NCI-H2081 (cell line): ENCODE results near the gene SHANK3.
"Not testable (repeated sequence)": the region's sequence is repeated elsewhere in the genome, so short reads cannot be mapped to it uniquely, and the experiment has no call there.

Experiments
- DNase-seq, 2 experiments: peaks; one replicate each; lab custom pipeline; 2025; lab: John Stamatoyannopoulos, UW

Gene SHANK3

GRCh38 chr22:50672471-50673230 is at the start of gene SHANK3:
SHANK3 (plus strand) TSS chr22:50672823.
- no peak for DNase-seq

GRCh38 chr22:50624347-50625130 is 48.1 kb upstream of the SHANK3 start:
- DNase-seq = no peak

GRCh38 chr22:50625131-50625567 is 47.5 kb upstream of the SHANK3 start:
- DNase-seq = no peak

DNA sequence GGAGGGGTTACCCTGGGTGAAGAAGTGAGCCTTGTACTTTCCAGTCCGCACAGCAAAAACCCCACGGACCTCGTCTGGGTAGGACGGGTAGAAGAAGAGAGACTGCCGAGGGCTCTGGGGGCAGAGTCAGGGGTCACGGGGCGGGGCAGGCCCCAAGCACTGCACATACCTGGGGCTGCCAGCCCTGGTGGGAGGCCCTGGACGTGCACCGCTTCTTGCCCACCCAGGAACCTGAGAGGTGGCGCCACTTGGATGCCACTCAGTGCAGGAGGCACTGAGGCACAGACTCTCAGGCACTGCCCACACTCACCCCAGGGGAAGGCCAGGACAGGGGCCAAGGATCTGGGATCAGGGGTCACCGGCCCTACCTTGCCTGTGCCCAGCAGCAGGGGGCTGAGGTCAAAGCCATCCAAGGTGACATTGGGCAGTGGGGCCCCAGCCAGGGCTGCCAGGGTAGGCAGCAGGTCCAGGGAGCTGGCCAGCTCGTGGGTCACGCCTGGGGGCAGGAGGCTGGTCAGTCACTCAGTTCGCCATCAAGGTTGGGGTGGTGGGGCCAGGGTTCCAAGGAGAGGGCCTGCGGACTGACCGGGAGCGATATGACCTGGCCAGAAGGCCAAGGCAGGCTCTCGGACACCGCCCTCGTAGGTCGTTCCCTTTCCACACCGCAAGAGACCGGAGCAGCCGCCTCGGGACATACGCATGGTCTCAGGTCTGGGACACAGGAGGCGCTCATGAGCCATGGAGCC is 46.9 kb upstream of the SHANK3 start:
- DNase-seq = no peak

GRCh38 chr22:50626314-50626849 is 46.2 kb upstream of the SHANK3 start:
- no peak for DNase-seq

DNA sequence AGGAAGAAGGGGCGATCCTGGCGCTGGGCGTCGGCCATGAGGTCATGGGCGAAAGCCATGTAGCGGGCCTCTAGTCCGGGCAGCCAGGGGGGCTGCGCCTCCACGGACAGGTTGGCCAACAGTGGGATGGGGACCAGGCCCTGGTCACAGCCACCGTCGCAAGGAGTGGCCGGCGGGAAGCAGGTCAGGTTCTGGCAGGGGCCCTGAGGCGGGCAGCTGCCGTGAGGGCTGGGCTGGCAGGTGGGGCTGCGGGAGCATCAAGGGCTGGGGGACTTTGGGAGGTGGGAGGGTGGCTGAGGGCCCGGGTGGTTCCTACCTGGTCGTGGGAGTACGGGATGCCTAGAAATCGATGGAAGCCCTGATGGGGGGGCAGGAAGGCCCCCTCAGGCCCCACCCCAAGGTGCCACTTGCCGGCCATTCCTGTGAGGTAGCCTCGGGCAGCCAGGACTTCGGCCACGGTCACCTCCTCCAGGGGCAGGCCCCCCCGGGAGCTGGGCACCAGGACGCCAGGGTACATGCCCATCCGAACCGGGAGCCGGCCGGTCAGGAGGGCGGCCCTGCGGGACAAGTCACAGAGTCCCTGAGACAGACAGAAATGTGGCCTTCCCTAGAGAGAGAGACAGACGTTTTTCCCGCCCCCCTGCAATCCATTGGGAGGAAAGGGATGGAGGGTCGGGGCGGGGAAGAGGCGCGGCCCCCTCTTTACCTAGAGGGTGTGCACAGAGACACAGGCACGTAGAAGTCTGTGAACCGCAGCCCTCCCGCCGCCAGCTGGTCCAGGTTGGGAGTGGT is 45.6 kb upstream of the SHANK3 start:
- no peak for DNase-seq

- peak; percentile 61 to 64 for DNase-seq
Observed at GRCh38 chr22:50627642-50628542, 44.7 kb upstream of the SHANK3 start, which contains the start of gene ARSA. ARSA (minus strand) TSS chr22:50628152; CDS start chr22:50627779, 373 bp downstream.

DNA sequence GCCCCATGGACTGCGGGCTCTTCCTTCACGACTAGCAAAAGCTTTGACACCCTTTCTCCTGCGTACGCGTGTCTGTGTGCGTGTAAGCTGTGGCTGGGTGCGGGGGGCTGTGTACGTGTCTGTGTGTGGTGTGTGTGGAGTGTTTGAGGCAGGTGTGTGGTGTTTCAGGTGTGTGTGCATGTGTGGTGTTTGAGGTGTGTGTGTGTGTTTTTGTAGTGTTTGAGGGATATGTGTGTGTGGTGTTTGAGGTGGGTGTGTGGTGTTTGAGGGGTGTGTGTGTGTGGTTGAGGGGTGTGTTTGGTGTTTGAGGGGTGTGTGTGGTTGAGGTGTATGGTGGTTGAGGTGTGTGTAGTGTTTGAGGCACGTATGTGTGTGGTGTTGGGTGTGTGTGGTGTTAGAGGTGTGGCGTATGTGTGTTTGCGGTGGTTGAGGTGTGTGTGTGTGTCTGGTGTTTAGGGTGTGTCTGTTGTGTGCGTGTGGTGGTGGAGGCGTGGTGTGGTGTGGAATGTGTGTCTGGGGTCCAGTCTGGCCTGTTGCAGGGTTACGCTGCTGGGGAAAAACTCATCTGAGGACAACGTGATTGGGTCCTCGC is 44.0 kb upstream of the SHANK3 start:
- no peak for DNase-seq

- no peak for DNase-seq
Observed at GRCh38 chr22:50630376-50630775, 42.2 kb upstream of the SHANK3 start.

- no peak for DNase-seq
Observed at GRCh38 chr22:50633086-50633485, 39.5 kb upstream of the SHANK3 start.

DNA sequence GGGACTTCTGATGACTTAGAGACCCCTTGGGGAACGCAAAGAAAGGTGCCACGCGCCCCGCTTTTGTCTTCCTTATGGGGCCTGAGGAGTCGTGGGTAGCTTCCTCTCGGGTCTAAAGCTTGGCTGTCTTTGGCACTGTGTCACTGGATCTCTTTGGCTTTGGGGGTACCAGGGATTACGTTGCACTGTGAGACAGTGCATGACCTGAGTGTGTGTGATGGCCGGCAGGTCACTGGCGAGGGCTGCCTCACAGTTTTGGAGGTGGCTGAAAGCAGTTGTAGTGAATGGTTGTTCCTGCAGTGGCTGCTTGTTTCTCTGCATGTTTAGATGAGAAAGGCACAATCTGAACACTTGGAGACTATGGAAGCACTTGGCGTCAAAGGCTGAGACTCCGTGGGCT is 38.9 kb upstream of the SHANK3 start:
- DNase-seq = no peak

GRCh38 chr22:50635591-50635990 is 37.0 kb upstream of the SHANK3 start:
- DNase-seq = no peak

DNA sequence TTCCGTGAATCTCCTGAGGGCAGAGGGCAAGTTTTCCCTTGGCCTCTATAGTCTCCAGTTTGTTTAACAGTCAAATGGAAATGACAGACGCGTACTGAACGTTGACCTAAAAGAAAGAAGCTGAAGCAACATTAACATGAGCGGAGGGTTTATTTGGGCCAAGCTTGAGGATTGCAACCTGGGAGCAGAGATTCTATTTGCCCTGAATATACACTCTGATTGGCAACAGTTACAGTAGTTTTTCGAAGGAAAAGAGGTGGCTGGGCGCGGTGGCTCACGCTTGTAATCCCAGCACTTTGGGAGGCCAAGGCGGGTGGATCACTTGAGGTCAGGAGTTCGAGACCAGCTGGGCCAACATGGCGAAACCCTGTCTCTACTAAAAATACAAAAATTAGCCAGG is 32.3 kb upstream of the SHANK3 start:
- not testable (repeated sequence) for DNase-seq

DNA sequence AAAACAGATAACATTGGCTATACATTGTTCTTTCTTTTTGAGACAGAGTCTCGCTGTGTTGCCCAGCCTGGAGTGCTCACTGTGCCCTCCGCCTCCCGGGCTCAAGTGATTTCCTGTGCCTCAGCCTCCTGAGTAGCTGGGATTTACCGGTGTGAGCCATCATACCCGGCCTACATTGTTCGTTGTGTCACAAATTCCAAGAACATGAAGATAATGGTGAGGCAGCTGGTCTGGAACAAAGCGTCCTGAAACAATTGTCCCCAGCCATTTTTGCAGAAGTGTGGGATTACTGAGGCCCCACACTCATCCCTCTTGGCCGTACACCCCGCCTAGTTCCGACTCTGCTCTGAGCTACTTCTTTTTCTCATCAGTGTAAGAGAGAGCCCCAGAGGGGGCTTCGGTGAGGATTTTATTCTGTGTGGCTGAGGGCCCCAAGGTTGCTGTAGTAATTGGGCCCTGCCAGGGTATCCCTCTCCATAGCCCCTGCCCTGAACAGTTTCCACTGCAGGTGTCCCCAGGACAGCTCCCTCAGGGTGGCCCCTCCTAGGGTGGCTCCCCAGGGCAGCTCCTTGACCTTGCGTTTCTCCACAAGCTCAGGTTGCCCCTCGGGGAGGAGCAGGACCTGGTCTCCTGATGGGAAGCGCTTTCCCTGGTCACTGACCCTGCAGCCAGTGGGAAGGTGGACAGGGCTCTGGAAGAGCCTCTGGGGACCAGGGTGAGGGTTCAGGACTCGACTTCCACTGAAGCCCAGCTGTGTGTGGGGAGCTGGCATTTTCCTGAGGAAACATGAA is 31.6 kb upstream of the SHANK3 start:
- DNase-seq = no peak

DNA sequence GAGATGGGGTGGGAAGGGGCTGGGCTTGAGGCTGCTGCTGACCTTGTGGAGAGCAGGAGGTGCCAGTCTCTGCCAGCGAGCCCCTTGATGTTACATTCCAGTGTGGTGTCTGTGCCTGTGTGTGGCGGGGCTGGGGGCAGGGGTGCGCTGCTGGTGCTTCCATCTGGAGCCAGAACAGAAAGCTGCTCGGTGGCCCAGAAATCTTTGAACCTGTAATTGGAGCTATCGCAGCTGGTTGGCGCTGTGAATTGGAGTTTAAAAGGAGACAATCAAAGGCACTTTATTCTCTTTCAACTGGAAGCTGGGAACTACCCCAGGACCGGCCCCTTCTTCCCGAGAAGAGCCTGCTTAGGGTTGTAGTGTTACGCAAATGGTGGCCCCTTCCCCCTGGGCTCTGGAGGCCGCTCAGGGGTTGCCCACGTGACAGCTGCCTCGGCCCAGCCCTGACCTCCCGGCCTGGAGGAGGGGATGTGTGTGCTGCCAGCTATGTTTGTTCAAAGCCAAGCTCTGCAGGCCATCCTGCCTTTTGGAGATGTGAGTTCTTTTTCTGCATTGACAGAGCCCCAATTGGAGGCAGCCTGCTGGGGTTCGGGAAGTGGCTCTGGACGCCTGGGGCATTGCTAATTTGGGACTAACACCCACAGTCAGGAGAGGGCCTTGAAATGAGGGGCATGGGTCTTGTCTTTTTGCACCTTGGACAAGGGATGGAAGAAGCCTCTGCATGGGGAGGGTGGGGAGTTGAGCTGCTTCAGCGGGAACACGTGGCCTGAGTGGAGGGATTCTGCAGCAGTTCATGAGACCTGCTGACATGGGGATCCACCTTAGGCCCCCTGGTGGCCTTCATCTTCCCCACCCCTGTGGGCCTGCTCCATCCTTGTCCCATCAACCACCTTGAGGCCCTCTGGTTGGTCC is 30.7 kb upstream of the SHANK3 start:
- no peak for DNase-seq

- DNase-seq = not testable (repeated sequence)
Observed at GRCh38 chr22:50643021-50643820, 29.4 kb upstream of the SHANK3 start.

GRCh38 chr22:50643821-50644101 is 28.9 kb upstream of the SHANK3 start:
- DNase-seq = not testable (repeated sequence)
